ENCODE measurements around the gene EEF1AKMT4. TPM values are rescaled to one million over a fixed set of nuclear protein-coding genes. Genes with fewer than 3 reads are reported as not detected.

EEF1AKMT4 gene
- total RNA-seq, 1 donor from 2014 or later, result 14.0 TPM

DNA sequence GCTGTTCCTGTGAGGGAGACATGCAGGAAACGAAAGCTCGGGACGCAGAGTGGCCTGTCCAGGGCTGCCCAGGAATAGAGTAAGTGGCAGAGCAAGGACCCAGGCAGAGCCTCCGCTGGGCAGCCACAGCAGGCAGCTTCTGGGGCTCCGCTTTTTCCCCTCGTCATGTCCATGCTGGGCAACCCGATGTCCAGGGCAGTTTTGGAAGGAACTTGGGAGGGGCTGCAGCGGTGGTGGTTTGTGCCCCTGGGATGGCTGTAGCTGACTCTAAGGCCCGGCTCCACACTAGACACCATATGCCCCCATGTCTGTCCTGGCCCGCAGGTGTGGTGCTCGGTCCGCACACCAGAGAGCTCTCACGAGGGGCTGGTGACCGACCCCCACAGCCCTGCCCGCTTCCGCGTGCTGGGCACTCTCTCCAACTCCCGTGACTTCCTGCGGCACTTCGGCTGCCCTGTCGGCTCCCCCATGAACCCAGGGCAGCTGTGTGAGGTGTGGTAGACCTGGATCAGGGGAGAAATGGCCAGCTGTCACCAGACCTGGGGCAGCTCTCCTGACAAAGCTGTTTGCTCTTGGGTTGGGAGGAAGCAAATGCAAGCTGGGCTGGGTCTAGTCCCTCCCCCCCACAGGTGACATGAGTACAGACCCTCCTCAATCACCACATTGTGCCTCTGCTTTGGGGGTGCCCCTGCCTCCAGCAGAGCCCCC is 42.4 kb downstream of the EEF1AKMT4 start:
- Histone ChIP-seq H3K27me3 (ENCODE audit: control insufficient read depth, insufficient read depth, low read length) (peaks cover 3% of the 10 kb centered on the region), H3K36me3 (ENCODE audit: control insufficient read depth, insufficient read depth, low read length) (no peaks in the 10 kb centered on the region), H3K4me3 (ENCODE audit: low read depth, low read length) (no peak overlapping the region)
- FAIRE-seq (no peak), DNase-seq (ENCODE audit: low read depth) (no peak)
- TF ChIP-seq, protein P1, sequence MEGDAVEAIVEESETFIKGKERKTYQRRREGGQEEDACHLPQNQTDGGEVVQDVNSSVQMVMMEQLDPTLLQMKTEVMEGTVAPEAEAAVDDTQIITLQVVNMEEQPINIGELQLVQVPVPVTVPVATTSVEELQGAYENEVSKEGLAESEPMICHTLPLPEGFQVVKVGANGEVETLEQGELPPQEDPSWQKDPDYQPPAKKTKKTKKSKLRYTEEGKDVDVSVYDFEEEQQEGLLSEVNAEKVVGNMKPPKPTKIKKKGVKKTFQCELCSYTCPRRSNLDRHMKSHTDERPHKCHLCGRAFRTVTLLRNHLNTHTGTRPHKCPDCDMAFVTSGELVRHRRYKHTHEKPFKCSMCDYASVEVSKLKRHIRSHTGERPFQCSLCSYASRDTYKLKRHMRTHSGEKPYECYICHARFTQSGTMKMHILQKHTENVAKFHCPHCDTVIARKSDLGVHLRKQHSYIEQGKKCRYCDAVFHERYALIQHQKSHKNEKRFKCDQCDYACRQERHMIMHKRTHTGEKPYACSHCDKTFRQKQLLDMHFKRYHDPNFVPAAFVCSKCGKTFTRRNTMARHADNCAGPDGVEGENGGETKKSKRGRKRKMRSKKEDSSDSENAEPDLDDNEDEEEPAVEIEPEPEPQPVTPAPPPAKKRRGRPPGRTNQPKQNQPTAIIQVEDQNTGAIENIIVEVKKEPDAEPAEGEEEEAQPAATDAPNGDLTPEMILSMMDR (IDR thresholded peaks at IDR 0.05; ENCODE audit: insufficient read depth, low read length, severe bottlenecking), result no peak

DNA sequence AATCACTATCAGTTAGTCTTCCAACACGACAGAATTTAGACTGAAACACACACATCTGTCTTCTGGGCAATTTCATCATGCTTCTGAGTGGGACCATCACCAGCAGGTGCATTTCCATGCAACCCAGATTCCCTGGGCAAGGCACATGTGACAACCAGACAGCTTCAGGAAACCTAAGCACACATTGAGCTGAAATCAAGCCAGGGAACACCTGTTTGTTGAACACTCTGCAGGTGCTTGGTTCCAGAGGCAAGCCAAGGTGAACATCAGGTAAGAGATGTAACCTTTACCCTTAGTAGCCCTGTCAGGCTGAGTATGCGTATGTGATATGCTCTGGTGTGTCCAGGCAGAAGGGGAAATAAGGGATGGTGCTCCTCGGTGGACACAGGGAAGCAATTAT is 46.3 kb downstream of the EEF1AKMT4 start:
- Histone ChIP-seq H3K27me3 (ENCODE audit: control insufficient read depth, insufficient read depth, low read length) (no peaks in the 10 kb centered on the region), H3K4me3 (ENCODE audit: low read depth, low read length) (no peak overlapping the region), H3K36me3 (ENCODE audit: control insufficient read depth, insufficient read depth, low read length) (peaks cover 1% of the 10 kb centered on the region)
- TF ChIP-seq, protein P1 (IDR thresholded peaks at IDR 0.05; ENCODE audit: insufficient read depth, low read length, severe bottlenecking), result no peak
- DNase-seq (ENCODE audit: low read depth) (no peak), FAIRE-seq (no peak)

DNA sequence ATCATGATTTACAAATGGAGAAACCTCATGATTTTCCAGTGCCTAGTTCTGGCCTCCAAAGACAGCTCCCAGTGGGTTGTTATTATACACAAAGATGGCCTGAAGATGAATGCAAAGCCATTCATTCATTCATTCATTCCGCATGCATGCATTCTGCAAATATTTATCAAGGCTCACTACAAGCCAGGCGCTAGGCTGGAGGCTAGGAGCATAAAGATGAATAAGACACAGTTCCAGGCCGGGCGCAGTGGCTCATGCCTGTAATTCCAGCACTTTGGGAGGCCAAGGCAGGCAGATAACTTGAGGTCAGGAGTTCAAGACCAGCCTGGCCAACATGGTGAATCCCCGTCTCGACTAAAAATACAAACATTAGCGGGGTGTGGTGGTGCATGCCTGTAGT is 47.1 kb downstream of the EEF1AKMT4 start:
- Histone ChIP-seq H3K27me3 (ENCODE audit: control insufficient read depth, insufficient read depth, low read length) (no peaks in the 10 kb centered on the region), H3K4me3 (ENCODE audit: low read depth, low read length) (no peak overlapping the region), H3K36me3 (ENCODE audit: control insufficient read depth, insufficient read depth, low read length) (peaks cover 5% of the 10 kb centered on the region)
- TF ChIP-seq, protein P1 (IDR thresholded peaks at IDR 0.05; ENCODE audit: insufficient read depth, low read length, severe bottlenecking), result no peak
- DNase-seq (ENCODE audit: low read depth) (no peak), FAIRE-seq (no peak)

DNA sequence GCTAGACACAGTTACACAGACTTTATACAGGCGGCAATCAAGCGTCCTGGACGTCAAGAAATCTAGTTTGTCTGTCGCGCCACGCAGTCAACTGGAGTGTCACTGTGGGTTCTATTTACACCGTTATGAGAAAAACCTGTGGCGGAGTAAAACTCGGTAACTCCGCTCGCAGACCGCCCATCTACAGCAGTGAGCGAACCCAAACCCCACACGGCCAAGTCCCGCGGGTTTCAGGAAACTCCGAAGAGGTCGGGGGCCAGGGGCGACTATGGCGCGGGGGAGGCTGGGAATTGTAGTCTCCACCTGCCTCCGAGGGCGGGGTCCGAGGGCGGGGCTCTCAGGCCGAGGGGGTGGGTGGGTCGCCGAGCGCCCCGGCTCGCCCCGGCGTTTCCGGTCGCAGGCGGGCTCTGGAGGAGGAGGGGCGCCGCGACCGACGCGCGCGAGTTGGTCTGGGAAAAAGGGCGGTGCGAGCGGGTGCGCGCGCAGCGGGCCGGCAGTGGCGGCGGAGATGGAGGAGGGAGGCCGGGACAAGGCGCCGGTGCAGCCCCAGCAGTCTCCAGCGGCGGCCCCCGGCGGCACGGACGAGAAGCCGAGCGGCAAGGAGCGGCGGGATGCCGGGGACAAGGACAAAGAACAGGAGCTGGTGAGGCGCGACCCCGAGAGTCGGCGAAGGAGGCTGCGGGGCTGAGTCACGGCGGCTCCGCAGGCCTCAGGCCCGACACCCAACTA is 49.5 kb downstream of the EEF1AKMT4 start, which contains the start of gene PSMD2:
Gene PSMD2, plus strand, starts transcription at position 483 of the 729 bp plus-strand sequence. Its CDS starts 26 bp downstream, at position 509.
- FAIRE-seq (no peak), DNase-seq (ENCODE audit: low read depth) (peak; percentile 83)
- Histone ChIP-seq H3K36me3 (ENCODE audit: control insufficient read depth, insufficient read depth, low read length) (peaks cover 25% of the 10 kb centered on the region), H3K4me3 (ENCODE audit: low read depth, low read length) (peak within 1 kb of the TSS; percentile 81), H3K27me3 (ENCODE audit: control insufficient read depth, insufficient read depth, low read length) (no peaks in the 10 kb centered on the region)
- TF ChIP-seq, protein P1 (IDR thresholded peaks at IDR 0.05; ENCODE audit: insufficient read depth, low read length, severe bottlenecking), result no peak

DNA sequence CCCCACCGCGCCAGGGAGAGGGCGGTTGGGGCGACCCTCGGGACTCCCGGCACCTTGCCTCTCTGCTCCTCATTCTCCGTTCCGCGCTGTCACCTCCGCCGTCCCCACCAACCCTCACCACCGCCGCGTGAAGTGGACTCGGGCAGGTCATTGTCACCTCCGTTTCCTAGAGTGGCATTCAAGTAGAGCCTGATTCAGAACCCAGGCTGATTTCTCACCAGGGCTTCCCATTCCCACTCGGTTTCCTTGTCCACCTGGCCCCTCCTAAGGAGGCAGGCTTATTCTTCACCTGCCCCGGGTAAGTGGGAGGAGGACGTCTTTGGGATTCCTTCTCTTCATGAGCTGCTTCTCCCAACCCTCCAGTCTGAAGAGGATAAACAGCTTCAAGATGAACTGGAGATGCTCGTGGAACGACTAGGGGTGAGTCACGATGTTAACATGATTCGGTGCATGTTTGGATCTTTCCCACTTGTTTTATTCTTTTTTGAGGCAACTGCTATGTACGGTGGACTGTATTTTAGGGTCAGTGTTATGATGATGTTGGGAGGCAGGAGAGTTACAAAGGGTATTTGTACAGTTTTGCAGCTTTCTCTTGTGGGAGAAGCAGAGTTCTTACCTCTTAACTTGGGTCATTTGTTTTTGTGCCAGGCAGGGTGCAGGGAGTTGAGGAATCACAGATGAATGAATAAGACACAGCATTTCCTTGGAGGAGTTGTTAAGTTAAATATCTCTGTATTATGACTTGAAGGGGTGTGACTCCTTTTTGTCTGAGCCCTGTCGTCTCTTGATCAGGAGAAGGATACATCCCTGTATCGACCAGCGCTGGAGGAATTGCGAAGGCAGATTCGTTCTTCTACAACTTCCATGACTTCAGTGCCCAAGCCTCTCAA is 50.3 kb downstream of the EEF1AKMT4 start:
- peak overlapping the region; percentile 81 for H3K4me3 ChIP-seq (ENCODE audit: low read depth, low read length)
- TF ChIP-seq, protein P1 (IDR thresholded peaks at IDR 0.05; ENCODE audit: insufficient read depth, low read length, severe bottlenecking), result no peak
- H3K36me3 ChIP-seq (ENCODE audit: control insufficient read depth, insufficient read depth, low read length), result peaks cover 29% of the 10 kb centered on the region
- no peaks in the 10 kb centered on the region for H3K27me3 ChIP-seq (ENCODE audit: control insufficient read depth, insufficient read depth, low read length)
- FAIRE-seq, result no peak
- peak; percentile 65 for DNase-seq (ENCODE audit: low read depth)
